HepG2 (cell line): Measurements from ENCODE around the gene COQ8B. TPM values are rescaled to one million over a fixed set of nuclear protein-coding genes. Genes with fewer than 3 reads are reported as not detected.
A peak's percentile ranks its signal among the peaks of the same experiment; 100 is the strongest.

ENCODE experiments used
- EED ChIP-seq: sonication (generic); formaldehyde crosslinking; IDR thresholded peaks from 2 replicates; pipeline ENCODE4 v1.5.0; 2020; ENCODE audit warnings: mild to moderate bottlenecking, missing genetic modification reagents
- FOSL2 ChIP-seq: sonication (generic); formaldehyde crosslinking; IDR thresholded peaks from 2 replicates; pipeline ENCODE4 v1.4.0; 2020; ENCODE audit warnings: missing genetic modification reagents
- HDAC6 ChIP-seq: fragments of 200-600 bp; sonication (generic); IDR thresholded peaks from 2 replicates; pipeline ENCODE4 v1.7.0; 2017; ENCODE audit warnings: mild to moderate bottlenecking, antibody characterized with exemption, low read length, low read depth
- IRF2 ChIP-seq: IDR thresholded peaks from 2 replicates; pipeline ENCODE4 v1.6.1; 2018; ENCODE audit warnings: missing genetic modification reagents, missing compliant biosample characterization
- JDP2 ChIP-seq: sonication (generic); formaldehyde crosslinking; IDR thresholded peaks from 2 replicates; pipeline ENCODE4 v1.8.1; 2022; ENCODE audit warnings: missing genetic modification reagents, borderline replicate concordance
- NCOA5 ChIP-seq: sonication (generic); formaldehyde crosslinking; IDR thresholded peaks from 2 replicates; pipeline ENCODE4 v1.4.0; 2020; ENCODE audit warnings: missing genetic modification reagents
- NR3C1 ChIP-seq: sonication (generic); formaldehyde crosslinking; IDR thresholded peaks from 2 replicates; pipeline ENCODE4 v1.4.0; 2020; ENCODE audit warnings: missing genetic modification reagents
- SMAD1 ChIP-seq: sonication (generic); formaldehyde crosslinking; IDR thresholded peaks from 2 replicates; pipeline ENCODE4 v1.4.0; 2020; ENCODE audit warnings: missing genetic modification reagents, low read depth, mild to moderate bottlenecking, borderline replicate concordance
- SMAD9 ChIP-seq: sonication (generic); formaldehyde crosslinking; IDR thresholded peaks from 2 replicates; pipeline ENCODE4 v1.5.1; 2020; ENCODE audit warnings: mild to moderate bottlenecking, missing genetic modification reagents
- SRSF1 ChIP-seq: fragments of 200-400 bp; formaldehyde crosslinking; optimal IDR thresholded peaks from 2 replicates; pipeline ENCODE3; 2017; ENCODE audit warnings: mild to moderate bottlenecking, low read depth, low read length, moderate library complexity
- YY1 ChIP-seq: IDR thresholded peaks from 2 replicates; pipeline ENCODE4 v1.6.1; 2011; ENCODE audit warnings: low read length, low read depth, moderate library complexity, mild to moderate bottlenecking; ENCODE audit not compliant: insufficient read depth, insufficient replicate concordance
- ZBTB43 ChIP-seq: sonication (generic); formaldehyde crosslinking; conservative IDR thresholded peaks from 2 replicates; pipeline ENCODE4 v1.4.0; 2020; ENCODE audit warnings: missing genetic modification reagents
- ZFAT ChIP-seq: sonication (generic); formaldehyde crosslinking; conservative IDR thresholded peaks from 2 replicates; pipeline ENCODE4 v1.8.1; 2023; ENCODE audit warnings: missing genetic modification reagents, inconsistent platforms
- ZFP36L2 ChIP-seq: sonication (generic); formaldehyde crosslinking; IDR thresholded peaks from 2 replicates; pipeline ENCODE4 v1.4.0; 2020; ENCODE audit warnings: missing genetic modification reagents
- ZIK1 ChIP-seq: sonication (generic); formaldehyde crosslinking; IDR thresholded peaks from 2 replicates; pipeline ENCODE4 v1.5.0; 2020; ENCODE audit warnings: mild to moderate bottlenecking, low read depth, missing genetic modification reagents, borderline replicate concordance
- ZNF572 ChIP-seq: sonication (generic); formaldehyde crosslinking; IDR thresholded peaks from 2 replicates; pipeline ENCODE4 v1.5.1; 2020; ENCODE audit warnings: mild to moderate bottlenecking, missing genetic modification reagents
- ZNF766 ChIP-seq: sonication (generic); formaldehyde crosslinking; IDR thresholded peaks from 2 replicates; pipeline ENCODE4 v1.5.0; 2020; ENCODE audit warnings: missing genetic modification reagents, borderline replicate concordance
- ZNF788 ChIP-seq: sonication (generic); formaldehyde crosslinking; IDR thresholded peaks from 2 replicates; pipeline ENCODE4 v1.5.0; 2020; ENCODE audit warnings: mild to moderate bottlenecking, missing genetic modification reagents, borderline replicate concordance
- ZNF816 ChIP-seq: sonication (generic); formaldehyde crosslinking; IDR thresholded peaks from 2 replicates; pipeline ENCODE4 v1.8.0; 2022; ENCODE audit warnings: missing genetic modification reagents, mild to moderate bottlenecking, borderline replicate concordance
- ZSCAN25 ChIP-seq: sonication (generic); formaldehyde crosslinking; IDR thresholded peaks from 2 replicates; pipeline ENCODE4 v1.8.0; 2022; ENCODE audit warnings: mild to moderate bottlenecking, missing genetic modification reagents
- polyA plus RNA-seq, 8 experiments: library from polyadenylated mRNA; depleted of rRNA in 3 of 8; stranded (reverse) in 7 of 8; unstranded in 1 of 8; fragments of >200 nt; fragmentation: Illumina TruSeq in 4 of 8; extraction: Trizol in 4 of 8; gene quantifications; 2 replicates each; pipeline versions ENCODE4 v1.2.1 to v1.2.3, GENCODE V29; 2011 to 2016; ENCODE audit warnings: low read depth in 4 of 8, missing spikeins in 1 of 8, mixed read lengths in 1 of 8; ENCODE audit not compliant: insufficient read depth in 1 of 8
- total RNA-seq, 5 experiments: library from RNA; depleted of rRNA; stranded (reverse); fragments of >200 nt; fragmentation: Illumina TruSeq; extraction: Trizol; gene quantifications; 2 replicates each; pipeline ENCODE4 v1.2.3, GENCODE V29; 2016; ENCODE audit warnings: low read depth in 1 of 5
- TF ChIP-seq, protein P1 (sequence below): sonication (generic); formaldehyde crosslinking; IDR thresholded peaks from 2 replicates; pipeline ENCODE4 v1.8.1; 2022; ENCODE audit warnings: low read depth, mild to moderate bottlenecking, missing genetic modification reagents
- TF ChIP-seq, protein P2 (sequence below): sonication (generic); formaldehyde crosslinking; conservative IDR thresholded peaks from 2 replicates; pipeline ENCODE4 v1.4.0; 2020; ENCODE audit warnings: missing genetic modification reagents
- TF ChIP-seq, protein P3 (sequence below): sonication (generic); formaldehyde crosslinking; IDR thresholded peaks from 2 replicates; pipeline ENCODE4 v1.5.1; 2020; ENCODE audit warnings: missing genetic modification reagents, mild to moderate bottlenecking, borderline replicate concordance

Gene COQ8B
- total and polyA plus RNA-seq, 2 of the 13 experiments (the other 11 are each of a cell fraction or from before 2014, with no cell fraction given) = 12.3 to 17.2 TPM

DNA sequence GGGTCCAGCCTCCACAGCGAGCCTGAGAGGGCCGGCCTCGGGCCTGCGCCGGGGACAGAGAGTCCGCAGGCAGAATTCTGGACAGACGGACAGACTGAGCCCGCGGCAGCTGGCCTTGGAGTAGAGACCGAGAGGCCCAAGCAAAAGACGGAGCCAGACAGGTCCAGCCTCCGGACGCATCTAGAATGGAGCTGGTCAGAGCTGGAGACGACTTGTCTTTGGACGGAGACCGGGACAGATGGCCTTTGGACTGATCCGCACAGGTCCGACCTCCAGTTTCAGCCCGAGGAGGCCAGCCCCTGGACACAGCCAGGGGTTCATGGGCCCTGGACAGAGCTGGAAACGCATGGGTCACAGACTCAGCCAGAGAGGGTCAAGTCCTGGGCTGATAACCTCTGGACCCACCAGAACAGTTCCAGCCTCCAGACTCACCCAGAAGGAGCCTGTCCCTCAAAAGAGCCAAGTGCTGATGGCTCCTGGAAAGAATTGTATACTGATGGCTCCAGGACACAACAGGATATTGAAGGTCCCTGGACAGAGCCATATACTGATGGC lies 716 bp upstream of the COQ8B start (continued):
- TF ChIP-seq, protein P1, sequence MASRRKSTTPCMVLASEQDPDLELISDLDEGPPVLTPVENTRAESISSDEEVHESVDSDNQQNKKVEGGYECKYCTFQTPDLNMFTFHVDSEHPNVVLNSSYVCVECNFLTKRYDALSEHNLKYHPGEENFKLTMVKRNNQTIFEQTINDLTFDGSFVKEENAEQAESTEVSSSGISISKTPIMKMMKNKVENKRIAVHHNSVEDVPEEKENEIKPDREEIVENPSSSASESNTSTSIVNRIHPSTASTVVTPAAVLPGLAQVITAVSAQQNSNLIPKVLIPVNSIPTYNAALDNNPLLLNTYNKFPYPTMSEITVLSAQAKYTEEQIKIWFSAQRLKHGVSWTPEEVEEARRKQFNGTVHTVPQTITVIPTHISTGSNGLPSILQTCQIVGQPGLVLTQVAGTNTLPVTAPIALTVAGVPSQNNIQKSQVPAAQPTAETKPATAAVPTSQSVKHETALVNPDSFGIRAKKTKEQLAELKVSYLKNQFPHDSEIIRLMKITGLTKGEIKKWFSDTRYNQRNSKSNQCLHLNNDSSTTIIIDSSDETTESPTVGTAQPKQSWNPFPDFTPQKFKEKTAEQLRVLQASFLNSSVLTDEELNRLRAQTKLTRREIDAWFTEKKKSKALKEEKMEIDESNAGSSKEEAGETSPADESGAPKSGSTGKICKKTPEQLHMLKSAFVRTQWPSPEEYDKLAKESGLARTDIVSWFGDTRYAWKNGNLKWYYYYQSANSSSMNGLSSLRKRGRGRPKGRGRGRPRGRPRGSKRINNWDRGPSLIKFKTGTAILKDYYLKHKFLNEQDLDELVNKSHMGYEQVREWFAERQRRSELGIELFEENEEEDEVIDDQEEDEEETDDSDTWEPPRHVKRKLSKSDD (CRISPR knock-in tag) = 0 out of 2 replicates have a peak, but pooled peaks have one; percentile 30
- TF ChIP-seq JDP2 (no peak), ZNF572 (CRISPR knock-in tag) (no peak), NCOA5 (no peak), ZNF766 (CRISPR knock-in tag) (no peak), SRSF1 (no peak), ZFAT (no peak), ZNF816 (CRISPR knock-in tag) (no peak), ZIK1 (CRISPR knock-in tag) (no peak), ZFP36L2 (CRISPR knock-in tag) (no peak), SMAD9 (CRISPR knock-in tag) (no peak), ZNF788 (CRISPR knock-in tag) (no peak), IRF2 (0 out of 2 replicates have a peak, but pooled peaks have one; percentile 15), EED (CRISPR knock-in tag) (0 out of 2 replicates have a peak, but pooled peaks have one; percentile 57), FOSL2 (CRISPR knock-in tag) (no peak), ZBTB43 (no peak), SMAD1 (CRISPR knock-in tag) (no peak), ZSCAN25 (CRISPR knock-in tag) (no peak), NR3C1 (CRISPR knock-in tag) (no peak), HDAC6 (no peak), YY1 (no peak)
- TF ChIP-seq, protein P2, sequence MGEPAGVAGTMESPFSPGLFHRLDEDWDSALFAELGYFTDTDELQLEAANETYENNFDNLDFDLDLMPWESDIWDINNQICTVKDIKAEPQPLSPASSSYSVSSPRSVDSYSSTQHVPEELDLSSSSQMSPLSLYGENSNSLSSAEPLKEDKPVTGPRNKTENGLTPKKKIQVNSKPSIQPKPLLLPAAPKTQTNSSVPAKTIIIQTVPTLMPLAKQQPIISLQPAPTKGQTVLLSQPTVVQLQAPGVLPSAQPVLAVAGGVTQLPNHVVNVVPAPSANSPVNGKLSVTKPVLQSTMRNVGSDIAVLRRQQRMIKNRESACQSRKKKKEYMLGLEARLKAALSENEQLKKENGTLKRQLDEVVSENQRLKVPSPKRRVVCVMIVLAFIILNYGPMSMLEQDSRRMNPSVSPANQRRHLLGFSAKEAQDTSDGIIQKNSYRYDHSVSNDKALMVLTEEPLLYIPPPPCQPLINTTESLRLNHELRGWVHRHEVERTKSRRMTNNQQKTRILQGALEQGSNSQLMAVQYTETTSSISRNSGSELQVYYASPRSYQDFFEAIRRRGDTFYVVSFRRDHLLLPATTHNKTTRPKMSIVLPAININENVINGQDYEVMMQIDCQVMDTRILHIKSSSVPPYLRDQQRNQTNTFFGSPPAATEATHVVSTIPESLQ (CRISPR knock-in tag) = 0 out of 2 replicates have a peak, but pooled peaks have one; percentile 27
- TF ChIP-seq, protein P3, sequence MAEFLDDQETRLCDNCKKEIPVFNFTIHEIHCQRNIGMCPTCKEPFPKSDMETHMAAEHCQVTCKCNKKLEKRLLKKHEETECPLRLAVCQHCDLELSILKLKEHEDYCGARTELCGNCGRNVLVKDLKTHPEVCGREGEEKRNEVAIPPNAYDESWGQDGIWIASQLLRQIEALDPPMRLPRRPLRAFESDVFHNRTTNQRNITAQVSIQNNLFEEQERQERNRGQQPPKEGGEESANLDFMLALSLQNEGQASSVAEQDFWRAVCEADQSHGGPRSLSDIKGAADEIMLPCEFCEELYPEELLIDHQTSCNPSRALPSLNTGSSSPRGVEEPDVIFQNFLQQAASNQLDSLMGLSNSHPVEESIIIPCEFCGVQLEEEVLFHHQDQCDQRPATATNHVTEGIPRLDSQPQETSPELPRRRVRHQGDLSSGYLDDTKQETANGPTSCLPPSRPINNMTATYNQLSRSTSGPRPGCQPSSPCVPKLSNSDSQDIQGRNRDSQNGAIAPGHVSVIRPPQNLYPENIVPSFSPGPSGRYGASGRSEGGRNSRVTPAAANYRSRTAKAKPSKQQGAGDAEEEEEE (CRISPR knock-in tag) = no peak
